Uterus (tissue), 4 donors: ENCODE data around the gene MCOLN2. TPM values are rescaled to one million over a fixed set of nuclear protein-coding genes. Genes with fewer than 3 reads are reported as not detected.
"Not testable (repeated sequence)": the region's sequence is repeated elsewhere in the genome, so short reads cannot be mapped to it uniquely, and the experiment has no call there.

Experiments
- DNase-seq, 2 donors: peaks; one replicate each; pipeline ENCODE4 v3.0.0-alpha.2; 2019 to 2020
- H3K27ac ChIP-seq, 2 donors: fragments of 200-600 bp; sonication (generic); 1 replicate in 1 of 2; 2 replicates in 1 of 2; pipeline ENCODE4 v1.5.1; 2016 to 2018
- H3K27me3 ChIP-seq, 2 donors: fragments of 200-600 bp; sonication (generic); one replicate each; pipeline ENCODE4 v1.5.1; 2018 to 2019; ENCODE audit warnings: control low read depth in 1 of 2
- H3K36me3 ChIP-seq, 2 donors: fragments of 200-600 bp; sonication (generic); one replicate each; pipeline ENCODE4 v1.5.1; 2019; ENCODE audit warnings: control low read depth in 1 of 2
- H3K4me1 ChIP-seq, 2 donors: fragments of 200-600 bp; sonication (generic); one replicate each; pipeline ENCODE4 v1.5.1; 2018 to 2019; ENCODE audit warnings: control low read depth in 1 of 2
- H3K4me3 ChIP-seq, 2 donors: fragments of 200-600 bp; sonication (generic); 1 replicate in 1 of 2; 2 replicates in 1 of 2; pipeline ENCODE4 v1.5.1; 2018 to 2019; ENCODE audit warnings: mild to moderate bottlenecking in 1 of 2
- H3K9me3 ChIP-seq, 2 donors: fragments of 200-600 bp; sonication (generic); one replicate each; pipeline ENCODE4 v1.5.1; 2019; ENCODE audit warnings: control low read depth in 1 of 2
- CTCF ChIP-seq, 4 experiments: fragments of 200-600 bp in 2 of 4; fragments of 450-650 bp in 2 of 4; sonication (generic) in 2 of 4; IDR thresholded peaks; one replicate each; pipeline ENCODE4 v1.5.1; 2016 to 2019; ENCODE audit warnings: antibody characterized with exemption in 4 of 4, mild to moderate bottlenecking in 2 of 4, moderate library complexity in 1 of 4
- POLR2A ChIP-seq, 2 donors: fragments of 450-650 bp; IDR thresholded peaks; one replicate each; pipeline ENCODE4 v1.6.1; 2016; ENCODE audit warnings: antibody characterized with exemption in 2 of 2, mild to moderate bottlenecking in 1 of 2, moderate library complexity in 1 of 2
- intact Hi-C: fragments of 100-400 bp; cut with DNase I; formaldehyde crosslinking; loops from one replicate; pipeline ENCODE4 v1.15.1; 2023; ENCODE audit warnings: low total_unique reads
- total RNA-seq, 4 donors: library from RNA; depleted of rRNA in 3 of 4; stranded (reverse); fragments of >200 nt in 3 of 4; gene quantifications; one replicate each; pipeline versions ENCODE4 v1.1.0 to v1.2.4, GENCODE V29; 2014 to 2023
- donor health status: DM: yes; HTN: yes; CAD: no.

MCOLN2 gene
- total RNA-seq, 4 donors from 2014 or later = 0.73 to 10.3 TPM; not detected in 2

- intact Hi-C loops = no loop called here
- peaks cover 0 to 15% of the 10 kb centered on the region in 2 donors for H3K27me3 ChIP-seq
- no peak overlapping the region for H3K27ac ChIP-seq
- DNase-seq = no peak
- no peaks in the 10 kb centered on the region for H3K36me3 ChIP-seq
- no peaks in the 10 kb centered on the region for H3K9me3 ChIP-seq
- peak overlapping the region; percentile 31 to 44 for H3K4me3 ChIP-seq
- peaks cover 0 to 4% of the 10 kb centered on the region in 2 donors for H3K4me1 ChIP-seq
- TF ChIP-seq POLR2A (IDR thresholded peaks at IDR 0.05) = no peak
- no peak for TF ChIP-seq CTCF (IDR thresholded peaks at IDR 0.05)
Observed at GRCh38 chr1:84997667-84998600, 1.0 kb upstream of the MCOLN2 start.

GRCh38 chr1:84995484-84996334, 1.2 kb downstream of the MCOLN2 start:
- DNase-seq = no peak
- no peak for TF ChIP-seq CTCF (IDR thresholded peaks at IDR 0.05)
- no peak for TF ChIP-seq POLR2A (IDR thresholded peaks at IDR 0.05)
- Histone ChIP-seq H3K4me1 (peaks cover 0 to 4% of the 10 kb centered on the region in 2 donors), H3K9me3 (no peaks in the 10 kb centered on the region), H3K36me3 (no peaks in the 10 kb centered on the region), H3K27ac (no peak overlapping the region), H3K27me3 (peaks cover 0 to 4% of the 10 kb centered on the region in 2 donors), H3K4me3 (no peak overlapping the region)
- intact Hi-C loops = no loop called here

GRCh38 chr1:84991097-84991920, 5.6 kb downstream of the MCOLN2 start:
- H3K36me3 ChIP-seq = no peaks in the 10 kb centered on the region
- TF ChIP-seq CTCF (IDR thresholded peaks at IDR 0.05) (no peak), POLR2A (IDR thresholded peaks at IDR 0.05) (no peak)
- H3K4me1 ChIP-seq = no peaks in the 10 kb centered on the region
- no peaks in the 10 kb centered on the region for H3K9me3 ChIP-seq
- H3K4me3 ChIP-seq = no peak overlapping the region
- peaks cover 0 to 4% of the 10 kb centered on the region in 2 donors for H3K27me3 ChIP-seq
- no peak for DNase-seq
- H3K27ac ChIP-seq = no peak overlapping the region
- intact Hi-C loops = no loop called here

GRCh38 chr1:84988588-84988987, 8.3 kb downstream of the MCOLN2 start:
- H3K27me3 ChIP-seq = no peaks in the 10 kb centered on the region
- H3K27ac ChIP-seq = no peak overlapping the region
- H3K36me3 ChIP-seq = no peaks in the 10 kb centered on the region
- no peak for DNase-seq
- TF ChIP-seq CTCF (IDR thresholded peaks at IDR 0.05) (no peak), POLR2A (IDR thresholded peaks at IDR 0.05) (no peak)
- intact Hi-C loops = no loop called here
- H3K9me3 ChIP-seq = no peaks in the 10 kb centered on the region
- no peak overlapping the region for H3K4me3 ChIP-seq
- H3K4me1 ChIP-seq = no peaks in the 10 kb centered on the region

- H3K4me3 ChIP-seq, intact Hi-C loops, H3K9me3 ChIP-seq, H3K27ac ChIP-seq, H3K4me1 ChIP-seq, DNase-seq, H3K36me3 ChIP-seq, H3K27me3 ChIP-seq: not testable (repeated sequence)
Observed at GRCh38 chr1:84986561-84986960, 10.4 kb downstream of the MCOLN2 start.
